ENCODE data around the gene PROC. TPM values are rescaled to one million over a fixed set of nuclear protein-coding genes. Genes with fewer than 3 reads are reported as not detected.
"Not testable (repeated sequence)": the region's sequence is repeated elsewhere in the genome, so short reads cannot be mapped to it uniquely, and the experiment has no call there.

The PROC gene
- polyA plus RNA-seq, 10 donors, result 0.10 to 0.55 (median 0.50) TPM; not detected in 3

DNA sequence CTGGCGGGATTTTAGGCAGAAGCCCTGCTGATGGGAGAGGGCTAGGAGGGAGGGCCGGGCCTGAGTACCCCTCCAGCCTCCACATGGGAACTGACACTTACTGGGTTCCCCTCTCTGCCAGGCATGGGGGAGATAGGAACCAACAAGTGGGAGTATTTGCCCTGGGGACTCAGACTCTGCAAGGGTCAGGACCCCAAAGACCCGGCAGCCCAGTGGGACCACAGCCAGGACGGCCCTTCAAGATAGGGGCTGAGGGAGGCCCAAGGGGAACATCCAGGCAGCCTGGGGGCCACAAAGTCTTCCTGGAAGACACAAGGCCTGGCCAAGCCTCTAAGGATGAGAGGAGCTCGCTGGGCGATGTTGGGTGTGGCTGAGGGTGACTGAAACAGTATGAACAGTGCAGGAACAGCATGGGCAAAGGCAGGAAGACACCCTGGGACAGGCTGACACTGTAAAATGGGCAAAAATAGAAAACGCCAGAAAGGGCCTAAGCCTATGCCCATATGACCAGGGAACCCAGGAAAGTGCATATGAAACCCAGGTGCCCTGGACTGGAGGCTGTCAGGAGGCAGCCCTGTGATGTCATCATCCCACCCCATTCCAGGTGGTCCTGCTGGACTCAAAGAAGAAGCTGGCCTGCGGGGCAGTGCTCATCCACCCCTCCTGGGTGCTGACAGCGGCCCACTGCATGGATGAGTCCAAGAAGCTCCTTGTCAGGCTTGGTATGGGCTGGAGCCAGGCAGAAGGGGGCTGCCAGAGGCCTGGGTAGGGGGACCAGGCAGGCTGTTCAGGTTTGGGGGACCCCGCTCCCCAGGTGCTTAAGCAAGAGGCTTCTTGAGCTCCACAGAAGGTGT lies 8.5 kb downstream of the PROC start:
- DNase-seq, result no peak

- DNase-seq, result no peak
Observed at GRCh38 chr2:127427376-127428056, 9.3 kb downstream of the PROC start.

GRCh38 chr2:127428057-127428814 lies 10.0 kb downstream of the PROC start:
- DNase-seq, result no peak

- no peak for DNase-seq
Observed at GRCh38 chr2:127428815-127429109, 10.5 kb downstream of the PROC start.

DNA sequence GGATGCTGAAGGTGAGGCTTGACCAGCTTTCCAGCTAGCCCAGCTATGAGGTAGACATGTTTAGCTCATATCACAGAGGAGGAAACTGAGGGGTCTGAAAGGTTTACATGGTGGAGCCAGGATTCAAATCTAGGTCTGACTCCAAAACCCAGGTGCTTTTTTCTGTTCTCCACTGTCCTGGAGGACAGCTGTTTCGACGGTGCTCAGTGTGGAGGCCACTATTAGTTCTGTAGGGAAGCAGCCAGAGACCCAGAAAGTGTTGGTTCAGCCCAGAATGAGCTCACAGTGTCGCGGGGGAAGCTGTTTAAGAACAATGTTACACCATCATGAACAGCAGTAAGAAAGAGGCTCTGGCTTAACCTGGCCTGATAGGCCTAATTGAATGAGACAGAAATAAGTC lies 11.1 kb downstream of the PROC start:
- DNase-seq, result no peak

- DNase-seq, result no peak
Observed at GRCh38 chr2:127429844-127430425, 11.7 kb downstream of the PROC start.

DNA sequence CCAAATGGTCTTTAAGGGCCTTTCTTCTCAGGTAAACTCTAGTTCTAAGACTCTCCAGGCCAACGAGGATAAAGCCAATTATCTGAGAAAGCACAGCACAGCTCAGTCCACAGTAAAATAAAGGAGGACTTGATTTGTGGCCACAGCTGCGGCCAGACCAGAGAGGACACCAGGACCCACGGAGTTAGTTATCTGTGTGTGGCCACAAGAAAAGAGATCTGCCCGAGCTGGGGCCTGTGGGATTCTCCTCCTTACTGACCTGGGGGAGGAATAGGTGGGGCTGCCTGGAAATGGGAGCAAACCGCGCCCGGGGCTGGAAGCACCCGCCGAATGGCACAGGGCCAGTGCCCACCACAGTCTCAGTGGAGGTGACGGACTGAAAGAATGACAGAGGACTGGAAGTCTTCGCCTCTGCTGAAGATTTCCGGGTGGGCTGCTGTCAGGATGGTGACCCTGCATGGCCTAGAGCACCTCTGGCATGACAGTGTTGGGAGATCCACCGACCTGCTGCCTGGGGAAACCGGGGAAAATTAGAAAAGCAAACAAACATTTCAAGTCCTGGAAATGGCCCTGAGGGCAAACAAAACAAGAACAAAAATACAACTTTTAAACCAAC lies 13.3 kb downstream of the PROC start:
- DNase-seq, result no peak

DNA sequence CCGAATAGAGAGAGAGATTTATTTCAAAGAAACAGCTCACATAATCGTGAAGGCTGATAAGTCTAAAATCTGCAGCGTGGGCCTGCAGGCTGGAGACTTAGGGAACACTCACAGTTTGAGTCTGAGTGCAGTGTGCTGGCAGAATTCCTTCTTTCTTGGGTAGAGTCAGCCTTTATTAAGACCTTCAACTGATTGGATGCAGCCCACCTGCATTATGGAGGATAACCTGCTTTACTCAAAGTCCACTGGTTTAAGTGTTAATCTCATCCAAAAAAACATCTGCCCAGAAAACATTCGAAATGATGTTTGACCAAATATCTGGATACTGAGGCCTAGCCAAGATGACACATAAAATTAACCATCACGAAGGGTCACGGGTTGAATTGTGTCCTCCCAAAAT lies 16.3 kb downstream of the PROC start:
- DNase-seq, result no peak

GRCh38 chr2:127437056-127437455 lies 18.8 kb downstream of the PROC start:
- DNase-seq, result no peak

- no peak for DNase-seq
Observed at GRCh38 chr2:127437781-127438726, 19.8 kb downstream of the PROC start.

DNA sequence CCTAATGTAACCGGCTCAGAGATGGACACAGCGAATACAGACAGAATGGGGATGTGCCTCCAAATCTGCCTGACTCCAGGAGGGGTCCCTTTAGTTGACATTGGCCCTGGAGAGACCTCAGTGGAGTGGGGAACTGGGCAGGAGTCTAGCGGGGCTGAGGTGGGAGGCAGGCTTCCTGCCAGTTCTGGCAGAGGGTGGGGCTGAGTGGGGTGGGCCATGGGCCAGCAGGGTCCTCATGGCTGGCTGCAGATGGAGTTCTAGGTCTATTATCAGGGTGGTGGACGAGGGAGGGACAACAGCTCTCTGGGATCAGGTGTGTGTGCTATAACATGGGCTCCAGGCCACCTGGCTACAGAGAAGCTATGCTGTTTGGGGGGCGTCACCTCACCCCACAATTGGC lies 21.1 kb downstream of the PROC start:
- no peak for DNase-seq

GRCh38 chr2:127448526-127448925 lies 30.3 kb downstream of the PROC start:
- no peak for DNase-seq

- DNase-seq, result no peak
Observed at GRCh38 chr2:127449414-127449813, 31.2 kb downstream of the PROC start.

DNA sequence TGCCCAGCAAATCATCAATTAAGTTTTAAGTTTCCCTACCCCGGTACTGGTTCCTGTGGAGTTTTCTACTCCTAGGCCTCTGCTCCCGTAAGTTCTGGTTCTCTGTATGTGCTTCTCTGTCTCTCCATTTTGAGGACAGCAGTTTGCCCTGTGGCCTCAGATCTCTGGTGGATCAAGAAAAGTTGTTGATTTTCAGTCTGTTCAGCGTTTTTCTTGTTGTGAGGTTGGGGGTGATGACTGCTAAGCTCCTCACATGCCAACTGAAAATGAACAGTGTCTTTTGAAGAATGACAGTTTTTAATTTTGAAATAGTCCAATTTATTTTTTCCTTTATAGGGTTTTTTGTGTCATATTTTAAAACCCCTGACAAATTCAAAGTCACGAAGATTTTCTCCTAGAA lies 31.7 kb downstream of the PROC start:
- no peak for DNase-seq

GRCh38 chr2:127451981-127452380 lies 33.8 kb downstream of the PROC start:
- DNase-seq, result no peak

DNA sequence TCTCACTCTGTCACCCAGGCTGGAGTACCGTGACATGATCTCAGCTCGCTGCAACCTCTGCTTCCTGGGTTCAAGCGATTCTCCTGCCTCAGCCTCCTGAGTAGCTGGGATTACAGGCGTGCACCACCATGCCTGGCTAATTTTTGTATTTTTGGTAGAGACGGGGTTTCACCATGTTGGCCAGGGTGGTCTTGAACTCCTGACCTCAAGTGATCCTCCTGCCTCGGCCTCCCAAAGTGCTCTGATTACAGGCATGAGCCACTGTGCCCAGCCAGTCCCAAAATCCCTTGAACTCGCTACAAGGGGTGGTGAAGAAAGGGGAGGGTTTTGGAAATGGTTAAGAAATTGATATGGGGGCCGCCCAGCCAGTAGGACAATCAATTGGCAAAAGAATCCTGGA lies 34.2 kb downstream of the PROC start:
- not testable (repeated sequence) for DNase-seq

- no peak for DNase-seq
Observed at GRCh38 chr2:127453013-127453391, 34.8 kb downstream of the PROC start.

GRCh38 chr2:127453392-127454171 lies 35.4 kb downstream of the PROC start:
- DNase-seq, result no peak

- no peak for DNase-seq
Observed at GRCh38 chr2:127454595-127455565, 36.7 kb downstream of the PROC start.
